Measurements from ENCODE around the gene MACF1.

MACF1 gene

DNA sequence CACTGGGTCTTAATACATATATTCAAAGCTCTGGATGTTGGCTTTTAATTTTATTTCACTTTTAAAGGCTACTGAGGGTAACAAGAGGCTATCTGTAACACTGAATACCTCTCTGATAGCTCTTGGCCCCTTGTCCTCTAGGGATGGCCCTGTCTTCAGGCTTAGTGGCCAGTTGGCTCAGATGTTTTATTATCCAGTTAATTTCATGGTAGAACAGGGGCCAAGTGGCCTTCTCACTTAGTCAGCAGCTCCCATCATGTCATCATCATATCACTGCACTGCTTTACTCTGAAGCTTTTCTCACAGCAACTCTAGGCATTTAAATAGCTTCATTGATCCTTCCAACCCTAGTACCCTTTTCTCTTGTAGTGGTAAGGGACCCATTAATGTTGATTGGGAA, 40.2 kb upstream of the MACF1 start:
- Histone ChIP-seq H2AFZ (ENCODE audit: low read length) (no peak overlapping the region), H3K4me1 (ENCODE audit: low read length) (no peaks in the 10 kb centered on the region), H3K36me3 (replicated peaks; ENCODE audit: insufficient read depth, low read length) (no peaks in the 10 kb centered on the region), H3K79me2 (ENCODE audit: low read length) (no peaks in the 10 kb centered on the region), H3F3A (ENCODE audit: insufficient read depth, low read length) (no peaks in the 10 kb centered on the region), H3K27ac (ENCODE audit: low read length) (no peak overlapping the region), H3K27me3 (replicated peaks; ENCODE audit: insufficient read depth, low read length) (no peaks in the 10 kb centered on the region), H3K4me3 (ENCODE audit: low read length) (no peak overlapping the region), H3K9ac (ENCODE audit: low read length) (no peak overlapping the region), H3K4me2 (ENCODE audit: low read depth, low read length) (no peak overlapping the region), H3K9me3 (replicated peaks; ENCODE audit: insufficient read depth, low read length) (no peaks in the 10 kb centered on the region), H3K9me2 (replicated peaks; ENCODE audit: insufficient read depth, low read length) (no peaks in the 10 kb centered on the region), H4K20me1 (ENCODE audit: insufficient read depth, low read length) (no peaks in the 10 kb centered on the region)
- no peak for DNase-seq
- TF ChIP-seq CTCF (IDR thresholded peaks at IDR 0.05; ENCODE audit: low read length) (no peak), EZH2phosphoT487 (IDR thresholded peaks at IDR 0.05; ENCODE audit: low read length) (no peak), EZH2 (optimal IDR thresholded peaks at IDR 0.05; ENCODE audit: low read depth, low read length) (no peak)

DNA sequence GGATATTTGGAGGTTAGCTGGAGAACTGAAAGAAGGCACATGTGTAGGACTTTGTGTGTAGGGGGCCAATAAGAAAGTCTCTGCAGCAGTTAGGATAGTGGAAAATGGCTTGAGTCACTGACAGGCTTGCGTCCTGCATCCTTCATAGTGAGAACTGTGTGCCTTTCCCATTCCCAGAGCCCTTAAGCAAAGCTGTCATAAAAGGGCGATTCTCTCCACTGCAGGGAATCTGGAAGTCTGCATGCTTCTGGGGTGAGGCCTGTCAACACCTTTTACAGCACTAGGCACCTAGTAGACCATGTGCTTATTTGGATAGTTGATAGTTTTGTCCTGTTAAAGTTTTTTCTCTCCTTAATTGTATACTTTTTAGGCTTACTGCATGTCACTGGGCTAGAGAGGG, 39.4 kb upstream of the MACF1 start:
- Histone ChIP-seq H3K27ac (ENCODE audit: low read length) (no peak overlapping the region), H2AFZ (ENCODE audit: low read length) (no peak overlapping the region)
- TF ChIP-seq EZH2phosphoT487 (IDR thresholded peaks at IDR 0.05; ENCODE audit: low read length) (no peak), EZH2 (optimal IDR thresholded peaks at IDR 0.05; ENCODE audit: low read depth, low read length) (no peak), CTCF (IDR thresholded peaks at IDR 0.05; ENCODE audit: low read length) (no peak)

GRCh38 chr1:39165488-39165887, 39.0 kb upstream of the MACF1 start:
- H3K4me1 ChIP-seq (ENCODE audit: low read length): no peaks in the 10 kb centered on the region
- TF ChIP-seq EZH2phosphoT487 (IDR thresholded peaks at IDR 0.05; ENCODE audit: low read length) (no peak), EZH2 (optimal IDR thresholded peaks at IDR 0.05; ENCODE audit: low read depth, low read length) (no peak)
- H3K27me3 ChIP-seq (replicated peaks; ENCODE audit: insufficient read depth, low read length): no peaks in the 10 kb centered on the region
- H3F3A ChIP-seq (ENCODE audit: insufficient read depth, low read length): no peaks in the 10 kb centered on the region
- H3K9me2 ChIP-seq (replicated peaks; ENCODE audit: insufficient read depth, low read length): no peaks in the 10 kb centered on the region
- H3K4me2 ChIP-seq (ENCODE audit: low read depth, low read length): no peak overlapping the region
- H4K20me1 ChIP-seq (ENCODE audit: insufficient read depth, low read length): no peaks in the 10 kb centered on the region
- H3K9ac ChIP-seq (ENCODE audit: low read length): no peak overlapping the region
- H3K4me3 ChIP-seq (ENCODE audit: low read length): no peak overlapping the region
- H3K9me3 ChIP-seq (replicated peaks; ENCODE audit: insufficient read depth, low read length): no peaks in the 10 kb centered on the region
- no peak overlapping the region for H3K27ac ChIP-seq (ENCODE audit: low read length)
- H3K36me3 ChIP-seq (replicated peaks; ENCODE audit: insufficient read depth, low read length): no peaks in the 10 kb centered on the region
- no peaks in the 10 kb centered on the region for H3K79me2 ChIP-seq (ENCODE audit: low read length)
- H2AFZ ChIP-seq (ENCODE audit: low read length): no peak overlapping the region
- DNase-seq: no peak

More for the DNA sequence above, 39.4 kb upstream of the MACF1 start:
- no peak for DNase-seq
- Histone ChIP-seq H3F3A (ENCODE audit: insufficient read depth, low read length) (no peaks in the 10 kb centered on the region), H3K79me2 (ENCODE audit: low read length) (no peaks in the 10 kb centered on the region), H3K9me2 (replicated peaks; ENCODE audit: insufficient read depth, low read length) (no peaks in the 10 kb centered on the region), H3K9ac (ENCODE audit: low read length) (no peak overlapping the region), H3K4me1 (ENCODE audit: low read length) (no peaks in the 10 kb centered on the region), H3K4me3 (ENCODE audit: low read length) (no peak overlapping the region), H3K36me3 (replicated peaks; ENCODE audit: insufficient read depth, low read length) (no peaks in the 10 kb centered on the region), H3K9me3 (replicated peaks; ENCODE audit: insufficient read depth, low read length) (no peaks in the 10 kb centered on the region), H4K20me1 (ENCODE audit: insufficient read depth, low read length) (no peaks in the 10 kb centered on the region), H3K27me3 (replicated peaks; ENCODE audit: insufficient read depth, low read length) (no peaks in the 10 kb centered on the region), H3K4me2 (ENCODE audit: low read depth, low read length) (no peak overlapping the region)

- Histone ChIP-seq H4K20me1 (ENCODE audit: insufficient read depth, low read length) (no peaks in the 10 kb centered on the region), H3F3A (ENCODE audit: insufficient read depth, low read length) (no peaks in the 10 kb centered on the region), H3K4me3 (ENCODE audit: low read length) (no peak overlapping the region), H3K27ac (ENCODE audit: low read length) (no peak overlapping the region), H3K9me3 (replicated peaks; ENCODE audit: insufficient read depth, low read length) (no peaks in the 10 kb centered on the region), H3K9me2 (replicated peaks; ENCODE audit: insufficient read depth, low read length) (no peaks in the 10 kb centered on the region), H2AFZ (ENCODE audit: low read length) (no peak overlapping the region), H3K36me3 (replicated peaks; ENCODE audit: insufficient read depth, low read length) (no peaks in the 10 kb centered on the region), H3K4me2 (ENCODE audit: low read depth, low read length) (no peak overlapping the region), H3K79me2 (ENCODE audit: low read length) (no peaks in the 10 kb centered on the region), H3K27me3 (replicated peaks; ENCODE audit: insufficient read depth, low read length) (no peaks in the 10 kb centered on the region), H3K4me1 (ENCODE audit: low read length) (no peaks in the 10 kb centered on the region), H3K9ac (ENCODE audit: low read length) (no peak overlapping the region)
- TF ChIP-seq EZH2 (optimal IDR thresholded peaks at IDR 0.05; ENCODE audit: low read depth, low read length): no peak
- no peak for TF ChIP-seq EZH2phosphoT487 (IDR thresholded peaks at IDR 0.05; ENCODE audit: low read length)
- no peak for TF ChIP-seq CTCF (IDR thresholded peaks at IDR 0.05; ENCODE audit: low read length)
- DNase-seq: no peak
These were observed 36.8 kb upstream of the MACF1 start for GRCh38 chr1:39167632-39168209.
